C1 segment of cervical spinal cord (tissue), 14 donors: ENCODE measurements around the gene GLIS2.

Experiments used
- DNase-seq, 14 donors: peaks; one replicate each; lab custom pipeline; 2025; lab: John Stamatoyannopoulos, UW

GLIS2 gene

GRCh38 chr16:4381072-4381934 lies 65.4 kb downstream of the GLIS2 start:
- peak in 9 of 14 donors; percentile 15 to 77 (median 39) for DNase-seq

GRCh38 chr16:4381935-4382794 lies 66.3 kb downstream of the GLIS2 start:
- no peak for DNase-seq

GRCh38 chr16:4382795-4383357 lies 67.0 kb downstream of the GLIS2 start:
- DNase-seq = no peak

- DNase-seq = no peak
Observed at GRCh38 chr16:4383591-4384444, 68.0 kb downstream of the GLIS2 start.

- DNase-seq = peak in 1 of 14 donors; percentile 32
Observed at GRCh38 chr16:4384509-4384942, 68.7 kb downstream of the GLIS2 start.

- no peak for DNase-seq
Observed at GRCh38 chr16:4385066-4385788, 69.4 kb downstream of the GLIS2 start.

- no peak for DNase-seq
Observed at GRCh38 chr16:4385789-4386450, 70.1 kb downstream of the GLIS2 start.

GRCh38 chr16:4386451-4386805 lies 70.6 kb downstream of the GLIS2 start:
- no peak for DNase-seq

- no peak for DNase-seq
Observed at GRCh38 chr16:4386951-4387565, 71.2 kb downstream of the GLIS2 start.

- no peak for DNase-seq
Observed at GRCh38 chr16:4387781-4388180, 71.9 kb downstream of the GLIS2 start.

GRCh38 chr16:4388271-4389021 lies 72.6 kb downstream of the GLIS2 start:
- DNase-seq = no peak
